Myocyte (in vitro differentiated cells): Measurements from ENCODE around the gene CFAP97. TPM values are rescaled to one million over a fixed set of nuclear protein-coding genes. Genes with fewer than 3 reads are reported as not detected.
"Not testable (repeated sequence)": the region's sequence is repeated elsewhere in the genome, so short reads cannot be mapped to it uniquely, and the experiment has no call there.

Source experiments
- DNase-seq: peaks from one replicate; pipeline ENCODE4 v3.0.0-alpha.2; 2012; ENCODE audit warnings: low read depth
- total RNA-seq: library from RNA; depleted of rRNA; stranded (reverse); fragments of >200 nt; gene quantifications from 2 replicates; pipeline ENCODE4 v1.2.3, GENCODE V29; 2014

Gene CFAP97
- total RNA-seq, 1 donor from 2014 or later, result 36.2 TPM

- peak; percentile 86 for DNase-seq
These were observed 60.7 kb downstream of the CFAP97 start, which contains the start of gene SLC25A4 for GRCh38 chr4:185142912-185143600. TSS of gene SLC25A4 (plus strand) at chr4:185143266. CDS start at chr4:185143373, 107 bp downstream.

GRCh38 chr4:185142564-185142911 is 61.3 kb downstream of the CFAP97 start:
- DNase-seq, result no peak

GRCh38 chr4:185141777-185142176 is 62.0 kb downstream of the CFAP97 start:
- DNase-seq, result no peak

- DNase-seq, result peak; percentile 86
These were observed 64.1 kb downstream of the CFAP97 start for GRCh38 chr4:185139736-185140135.

- no peak for DNase-seq
These were observed 65.6 kb downstream of the CFAP97 start for GRCh38 chr4:185138161-185138560.

- DNase-seq, result no peak
These were observed 66.4 kb downstream of the CFAP97 start for GRCh38 chr4:185137233-185137925.

- DNase-seq, result peak; percentile 64
These were observed 69.4 kb downstream of the CFAP97 start for GRCh38 chr4:185134307-185134869.

GRCh38 chr4:185128272-185129119 is 75.3 kb downstream of the CFAP97 start:
- DNase-seq, result no peak

- DNase-seq, result no peak
These were observed 76.5 kb downstream of the CFAP97 start for GRCh38 chr4:185127021-185127925.

GRCh38 chr4:185124006-185124405 is 79.8 kb downstream of the CFAP97 start:
- no peak for DNase-seq

GRCh38 chr4:185122681-185123345 is 81.0 kb downstream of the CFAP97 start:
- no peak for DNase-seq

- DNase-seq, result no peak
These were observed 83.2 kb downstream of the CFAP97 start for GRCh38 chr4:185120631-185120946.

GRCh38 chr4:185119927-185120630 is 83.7 kb downstream of the CFAP97 start:
- DNase-seq, result peak; percentile 65

- not testable (repeated sequence) for DNase-seq
These were observed 84.3 kb downstream of the CFAP97 start for GRCh38 chr4:185119467-185119866.

GRCh38 chr4:185118876-185119275 is 84.9 kb downstream of the CFAP97 start:
- DNase-seq, result no peak

- no peak for DNase-seq
These were observed 86.4 kb downstream of the CFAP97 start for GRCh38 chr4:185117300-185117934.

GRCh38 chr4:185115827-185116232 is 88.0 kb downstream of the CFAP97 start:
- DNase-seq, result peak; percentile 67

- DNase-seq, result no peak
These were observed 90.5 kb downstream of the CFAP97 start for GRCh38 chr4:185113340-185113739.

GRCh38 chr4:185112104-185112503 is 91.7 kb downstream of the CFAP97 start:
- DNase-seq, result peak; percentile 90
